SHP77 treated with DMSO at 0.1 percent for 48 hours (cell line): Measurements from ENCODE around the gene CNTN4.

ENCODE experiments used
- DNase-seq: peaks from one replicate; lab custom pipeline; 2025; lab: John Stamatoyannopoulos, UW

The CNTN4 gene

GRCh38 chr3:3064297-3064696 lies 965.6 kb downstream of the CNTN4 start:
- DNase-seq: no peak

GRCh38 chr3:3065876-3066275 lies 967.2 kb downstream of the CNTN4 start:
- no peak for DNase-seq

GRCh38 chr3:3066378-3066777 lies 967.7 kb downstream of the CNTN4 start:
- no peak for DNase-seq

- DNase-seq: no peak
These were observed 968.2 kb downstream of the CNTN4 start for GRCh38 chr3:3066910-3067309.

- no peak for DNase-seq
These were observed 969.8 kb downstream of the CNTN4 start for GRCh38 chr3:3068358-3068881.

GRCh38 chr3:3069723-3070122 lies 971.1 kb downstream of the CNTN4 start:
- no peak for DNase-seq

GRCh38 chr3:3071136-3071535 lies 972.5 kb downstream of the CNTN4 start:
- no peak for DNase-seq

GRCh38 chr3:3074551-3075257 lies 976.0 kb downstream of the CNTN4 start:
- no peak for DNase-seq

- no peak for DNase-seq
These were observed 981.6 kb downstream of the CNTN4 start for GRCh38 chr3:3080309-3080708.

- no peak for DNase-seq
These were observed 982.9 kb downstream of the CNTN4 start for GRCh38 chr3:3081381-3082233.

- DNase-seq: no peak
These were observed 983.7 kb downstream of the CNTN4 start for GRCh38 chr3:3082234-3082924.

- DNase-seq: no peak
These were observed 986.2 kb downstream of the CNTN4 start for GRCh38 chr3:3084890-3085289.

GRCh38 chr3:3085782-3086181 lies 987.1 kb downstream of the CNTN4 start:
- no peak for DNase-seq

GRCh38 chr3:3086239-3086638 lies 987.6 kb downstream of the CNTN4 start:
- DNase-seq: no peak

GRCh38 chr3:3087279-3087678 lies 988.6 kb downstream of the CNTN4 start:
- no peak for DNase-seq

- no peak for DNase-seq
These were observed 989.2 kb downstream of the CNTN4 start for GRCh38 chr3:3087716-3088465.

- no peak for DNase-seq
These were observed 990.4 kb downstream of the CNTN4 start for GRCh38 chr3:3089017-3089416.

GRCh38 chr3:3097958-3098357 lies 999.3 kb downstream of the CNTN4 start:
- DNase-seq: no peak

- no peak for DNase-seq
These were observed 1003.2 kb downstream of the CNTN4 start for GRCh38 chr3:3101660-3102458.

- DNase-seq: no peak
These were observed 1004.1 kb downstream of the CNTN4 start for GRCh38 chr3:3102751-3103150.

- no peak for DNase-seq
These were observed 1006.6 kb downstream of the CNTN4 start for GRCh38 chr3:3105246-3105645.
